Measurements from ENCODE around the gene TFDP2.

The TFDP2 gene

GRCh38 chr3:142027300-142027699 is 122.0 kb downstream of the TFDP2 start (continued):
- TF ChIP-seq SNAI2 (CRISPR knock-in tag; IDR thresholded peaks at IDR 0.05), result no peak
- TF ChIP-seq OSR1 (CRISPR knock-in tag; IDR thresholded peaks at IDR 0.05), result no peak
- no peak for TF ChIP-seq TCF4 (CRISPR knock-in tag; IDR thresholded peaks at IDR 0.05; ENCODE audit: borderline replicate concordance)
- TF ChIP-seq ZNF565 (CRISPR knock-in tag; conservative IDR thresholded peaks at IDR 0.05; ENCODE audit: low read depth), result no peak
- TF ChIP-seq ESRRG (CRISPR knock-in tag; IDR thresholded peaks at IDR 0.05), result no peak
- no peak for TF ChIP-seq ZC3H10 (CRISPR knock-in tag; IDR thresholded peaks at IDR 0.05)

DNA sequence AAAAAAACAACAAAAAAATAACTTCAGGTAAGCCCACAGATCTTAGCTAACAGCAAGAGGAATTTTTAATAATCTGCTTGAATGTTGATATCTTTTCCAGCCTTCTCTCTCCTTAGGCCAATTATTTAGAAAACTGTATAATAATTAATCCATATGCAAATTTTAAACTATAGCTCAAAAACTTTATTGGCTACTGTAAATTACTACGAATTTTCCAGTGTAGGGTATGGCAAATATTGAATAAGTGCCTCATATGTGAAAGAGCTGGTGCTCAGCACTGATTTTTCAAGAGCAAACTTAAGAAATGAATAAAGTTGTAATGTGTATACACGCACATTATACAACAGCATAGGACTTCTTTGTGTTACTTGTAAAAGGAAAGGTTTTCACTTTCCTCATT is 123.0 kb downstream of the TFDP2 start:
- TF ChIP-seq ESRRG (CRISPR knock-in tag; IDR thresholded peaks at IDR 0.05), result no peak
- TF ChIP-seq ZFP30 (CRISPR knock-in tag; IDR thresholded peaks at IDR 0.05), result no peak
- TF ChIP-seq CSDC2 (CRISPR knock-in tag; IDR thresholded peaks at IDR 0.05), result no peak
- no peak for ATAC-seq

DNA sequence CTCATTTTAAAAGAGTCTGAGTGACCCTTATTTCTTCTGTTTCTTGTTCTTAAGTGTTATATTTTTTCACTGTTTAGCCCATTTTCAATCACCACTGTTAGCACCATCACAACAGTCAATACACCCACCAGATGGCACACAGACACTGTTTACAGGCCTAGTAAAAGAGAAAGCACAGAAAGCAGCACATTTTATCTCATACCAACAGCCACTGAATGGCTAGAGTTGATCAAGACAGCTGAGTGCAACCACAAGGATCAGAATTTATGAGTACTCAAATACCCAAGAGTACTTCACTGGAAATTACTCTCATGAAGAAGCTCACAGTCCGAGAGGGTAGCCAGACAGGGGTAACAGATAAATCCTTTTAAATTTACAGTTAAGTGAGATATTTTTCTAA is 127.0 kb downstream of the TFDP2 start:
- peak; percentile 76 for ATAC-seq

GRCh38 chr3:142021127-142021526 is 128.2 kb downstream of the TFDP2 start:
- ATAC-seq, result no peak
- TF ChIP-seq, protein P1, sequence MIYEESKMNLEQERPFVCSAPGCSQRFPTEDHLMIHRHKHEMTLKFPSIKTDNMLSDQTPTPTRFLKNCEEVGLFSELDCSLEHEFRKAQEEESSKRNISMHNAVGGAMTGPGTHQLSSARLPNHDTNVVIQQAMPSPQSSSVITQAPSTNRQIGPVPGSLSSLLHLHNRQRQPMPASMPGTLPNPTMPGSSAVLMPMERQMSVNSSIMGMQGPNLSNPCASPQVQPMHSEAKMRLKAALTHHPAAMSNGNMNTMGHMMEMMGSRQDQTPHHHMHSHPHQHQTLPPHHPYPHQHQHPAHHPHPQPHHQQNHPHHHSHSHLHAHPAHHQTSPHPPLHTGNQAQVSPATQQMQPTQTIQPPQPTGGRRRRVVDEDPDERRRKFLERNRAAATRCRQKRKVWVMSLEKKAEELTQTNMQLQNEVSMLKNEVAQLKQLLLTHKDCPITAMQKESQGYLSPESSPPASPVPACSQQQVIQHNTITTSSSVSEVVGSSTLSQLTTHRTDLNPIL (CRISPR knock-in tag; IDR thresholded peaks at IDR 0.05; ENCODE audit: low read depth), result no peak
- TF ChIP-seq ZC3H10 (CRISPR knock-in tag; IDR thresholded peaks at IDR 0.05) (no peak), POU6F1 (CRISPR knock-in tag; IDR thresholded peaks at IDR 0.05; ENCODE audit: borderline replicate concordance, low read depth) (no peak), ISL1 (CRISPR knock-in tag; IDR thresholded peaks at IDR 0.05) (no peak), ZFP3 (CRISPR knock-in tag; IDR thresholded peaks at IDR 0.05) (no peak), TCF4 (CRISPR knock-in tag; IDR thresholded peaks at IDR 0.05; ENCODE audit: borderline replicate concordance) (no peak), ARNTL (CRISPR knock-in tag; IDR thresholded peaks at IDR 0.05; ENCODE audit: borderline replicate concordance, low read depth) (no peak), TSHZ2 (CRISPR knock-in tag; IDR thresholded peaks at IDR 0.05) (no peak), RARB (CRISPR knock-in tag; IDR thresholded peaks at IDR 0.05) (no peak), ZFP30 (CRISPR knock-in tag; IDR thresholded peaks at IDR 0.05) (no peak), ZNF70 (CRISPR knock-in tag; IDR thresholded peaks at IDR 0.05) (no peak), CSDC2 (CRISPR knock-in tag; IDR thresholded peaks at IDR 0.05) (no peak), OSR1 (CRISPR knock-in tag; IDR thresholded peaks at IDR 0.05) (no peak), SNAI2 (CRISPR knock-in tag; IDR thresholded peaks at IDR 0.05) (no peak), BACH2 (CRISPR knock-in tag; IDR thresholded peaks at IDR 0.05; ENCODE audit: borderline replicate concordance) (no peak)
- TF ChIP-seq, protein P2, sequence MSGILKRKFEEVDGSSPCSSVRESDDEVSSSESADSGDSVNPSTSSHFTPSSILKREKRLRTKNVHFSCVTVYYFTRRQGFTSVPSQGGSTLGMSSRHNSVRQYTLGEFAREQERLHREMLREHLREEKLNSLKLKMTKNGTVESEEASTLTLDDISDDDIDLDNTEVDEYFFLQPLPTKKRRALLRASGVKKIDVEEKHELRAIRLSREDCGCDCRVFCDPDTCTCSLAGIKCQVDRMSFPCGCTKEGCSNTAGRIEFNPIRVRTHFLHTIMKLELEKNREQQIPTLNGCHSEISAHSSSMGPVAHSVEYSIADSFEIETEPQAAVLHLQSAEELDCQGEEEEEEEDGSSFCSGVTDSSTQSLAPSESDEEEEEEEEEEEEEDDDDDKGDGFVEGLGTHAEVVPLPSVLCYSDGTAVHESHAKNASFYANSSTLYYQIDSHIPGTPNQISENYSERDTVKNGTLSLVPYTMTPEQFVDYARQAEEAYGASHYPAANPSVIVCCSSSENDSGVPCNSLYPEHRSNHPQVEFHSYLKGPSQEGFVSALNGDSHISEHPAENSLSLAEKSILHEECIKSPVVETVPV (CRISPR knock-in tag; IDR thresholded peaks at IDR 0.05), result no peak
- TF ChIP-seq, protein P3, sequence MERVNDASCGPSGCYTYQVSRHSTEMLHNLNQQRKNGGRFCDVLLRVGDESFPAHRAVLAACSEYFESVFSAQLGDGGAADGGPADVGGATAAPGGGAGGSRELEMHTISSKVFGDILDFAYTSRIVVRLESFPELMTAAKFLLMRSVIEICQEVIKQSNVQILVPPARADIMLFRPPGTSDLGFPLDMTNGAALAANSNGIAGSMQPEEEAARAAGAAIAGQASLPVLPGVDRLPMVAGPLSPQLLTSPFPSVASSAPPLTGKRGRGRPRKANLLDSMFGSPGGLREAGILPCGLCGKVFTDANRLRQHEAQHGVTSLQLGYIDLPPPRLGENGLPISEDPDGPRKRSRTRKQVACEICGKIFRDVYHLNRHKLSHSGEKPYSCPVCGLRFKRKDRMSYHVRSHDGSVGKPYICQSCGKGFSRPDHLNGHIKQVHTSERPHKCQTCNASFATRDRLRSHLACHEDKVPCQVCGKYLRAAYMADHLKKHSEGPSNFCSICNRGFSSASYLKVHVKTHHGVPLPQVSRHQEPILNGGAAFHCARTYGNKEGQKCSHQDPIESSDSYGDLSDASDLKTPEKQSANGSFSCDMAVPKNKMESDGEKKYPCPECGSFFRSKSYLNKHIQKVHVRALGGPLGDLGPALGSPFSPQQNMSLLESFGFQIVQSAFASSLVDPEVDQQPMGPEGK (CRISPR knock-in tag; IDR thresholded peaks at IDR 0.05; ENCODE audit: borderline replicate concordance), result no peak

More for the DNA sequence above, 127.0 kb downstream of the TFDP2 start:
- TF ChIP-seq PPARA (CRISPR knock-in tag; IDR thresholded peaks at IDR 0.05; ENCODE audit: borderline replicate concordance) (no peak), ISL1 (CRISPR knock-in tag; IDR thresholded peaks at IDR 0.05) (no peak), POU6F1 (CRISPR knock-in tag; IDR thresholded peaks at IDR 0.05; ENCODE audit: borderline replicate concordance, low read depth) (no peak), TCF4 (CRISPR knock-in tag; IDR thresholded peaks at IDR 0.05; ENCODE audit: borderline replicate concordance) (no peak), SNAI2 (CRISPR knock-in tag; IDR thresholded peaks at IDR 0.05) (no peak), GLIS3 (CRISPR knock-in tag; IDR thresholded peaks at IDR 0.05) (no peak)
- TF ChIP-seq, protein P3 (CRISPR knock-in tag; IDR thresholded peaks at IDR 0.05; ENCODE audit: borderline replicate concordance), result no peak
